HG03103 (cell line): Measurements from ENCODE around the gene IMP4.

Experiments used
- ATAC-seq: cut with Tn5 transposase; IDR thresholded peaks from one replicate; pipeline ENCODE4 v1.9.1; 2021; ENCODE audit warnings: low read depth; ENCODE audit not compliant: unreplicated experiment

Gene IMP4

GRCh38 chr2:130391872-130392670 lies 49.4 kb downstream of the IMP4 start:
- ATAC-seq = no peak

- no peak for ATAC-seq
Measured at GRCh38 chr2:130393318-130393910, 50.7 kb downstream of the IMP4 start.
